T-cell (primary cell): ENCODE results near the gene MBOAT7. TPM values are rescaled to one million over a fixed set of nuclear protein-coding genes. Genes with fewer than 3 reads are reported as not detected.

Experiments
- ATAC-seq, 4 experiments: fragments of 200-7000 bp in 3 of 4; fragments of 150-1000 bp in 1 of 4; cut with Tn5 transposase; replicated peaks in 1 of 4; 1 replicate in 3 of 4; 2 replicates in 1 of 4; pipeline ENCODE4 v1.10.0; 2021; ENCODE audit warnings: moderate library complexity in 3 of 4, mild to moderate bottlenecking in 2 of 4, moderate number of reproducible peaks in 1 of 4
- CTCF ChIA-PET, 2 donors: fragments of 300-600 bp; sonication (Branson Sonifier 250); formaldehyde crosslinking; loops; one replicate each; lab custom pipeline; 2022; ENCODE audit warnings: antibody characterized with exemption in 2 of 2; lab: Charles Lee
- POLR2A ChIA-PET, 2 donors: fragments of 300-600 bp; sonication (Branson Sonifier 250); formaldehyde crosslinking; loops; one replicate each; lab custom pipeline; 2022; ENCODE audit warnings: antibody characterized with exemption in 2 of 2; lab: Charles Lee
- DNase-seq, 35 experiments: peaks; one replicate each; pipeline versions ENCODE4 v3.0.0 to v3.0.0-alpha.2; 2013 to 2023
- H3K27ac ChIP-seq: one replicate; pipeline ENCODE4 v1.5.1; 2013; ENCODE audit warnings: low read length
- H3K27me3 ChIP-seq, 2 experiments: replicated peaks in 1 of 2; 1 replicate in 1 of 2; 2 replicates in 1 of 2; pipeline versions ENCODE4 v1.6.1 to v1.7.0; 2013; ENCODE audit warnings: low read length in 1 of 2, mixed read lengths in 1 of 2; ENCODE audit not compliant: control insufficient read depth in 2 of 2, insufficient read depth in 2 of 2; ENCODE audit errors: extremely low read depth in 1 of 2
- H3K36me3 ChIP-seq, 2 donors: 1 replicate in 1 of 2; 2 replicates in 1 of 2; pipeline versions ENCODE4 v1.6.1 to v1.7.0; 2013; ENCODE audit warnings: low read length in 1 of 2; ENCODE audit not compliant: control insufficient read depth in 2 of 2, insufficient read depth in 1 of 2; ENCODE audit errors: extremely low read depth in 1 of 2
- H3K4me1 ChIP-seq, 2 experiments: 1 replicate in 1 of 2; 2 replicates in 1 of 2; pipeline versions ENCODE4 v1.6.1 to v1.7.0; 2013; ENCODE audit warnings: low read length in 2 of 2, mixed read lengths in 1 of 2; ENCODE audit not compliant: insufficient read depth in 2 of 2, control insufficient read depth in 1 of 2; ENCODE audit errors: extremely low read depth in 1 of 2
- H3K4me3 ChIP-seq, 2 donors: 1 replicate in 1 of 2; 2 replicates in 1 of 2; pipeline versions ENCODE4 v1.5.1 to v1.7.0; 2013; ENCODE audit warnings: mild to moderate bottlenecking in 2 of 2, low read length in 1 of 2, moderate library complexity in 1 of 2; ENCODE audit not compliant: control insufficient read depth in 1 of 2; ENCODE audit errors: extremely low read depth in 1 of 2
- H3K9me3 ChIP-seq: 2 replicates; pipeline ENCODE4 v1.7.0; 2013
- H3K27ac Mint-ChIP-seq, 2 donors: one replicate each; pipeline ENCODE4 v1.8.0; 2020 to 2021; ENCODE audit warnings: mild to moderate bottlenecking in 2 of 2, mixed read lengths in 2 of 2
- H3K27me3 Mint-ChIP-seq, 2 donors: one replicate each; pipeline ENCODE4 v1.8.0; 2021 to 2022; ENCODE audit warnings: mixed read lengths in 2 of 2
- H3K36me3 Mint-ChIP-seq: one replicate; pipeline ENCODE4 v1.8.0; 2021; ENCODE audit warnings: mixed read lengths
- H3K4me1 Mint-ChIP-seq, 3 donors: one replicate each; pipeline ENCODE4 v1.8.0; 2020 to 2022; ENCODE audit warnings: mixed read lengths in 3 of 3, mild to moderate bottlenecking in 1 of 3
- H3K4me3 Mint-ChIP-seq, 3 donors: one replicate each; pipeline ENCODE4 v1.8.0; 2020 to 2022; ENCODE audit warnings: mild to moderate bottlenecking in 3 of 3, mixed read lengths in 3 of 3, moderate library complexity in 3 of 3
- H3K9me3 Mint-ChIP-seq, 3 donors: one replicate each; pipeline ENCODE4 v1.8.0; 2020 to 2022; ENCODE audit warnings: mixed read lengths in 3 of 3
- WGBS: methylation state at CpG from one replicate; pipeline ENCODE4 v1.1.5; 2013; ENCODE audit warnings: missing lambda C conversion rate; ENCODE audit not compliant: insufficient coverage; 5-methylcytosine and 5-hydroxymethylcytosine counted together
- total RNA-seq, 35 experiments: library from RNA in 6 of 35; stranded (reverse) in 6 of 35; fragments of 120-200 nt in 1 of 35; gene quantifications; one replicate each; pipeline versions ENCODE4 v1.2.1 to v1.2.4 and lab custom pipeline; 2013 to 2026

The MBOAT7 gene
- total RNA-seq, 5 donors from 2014 or later (not counting 1 experiment from before 2014, with no cell fraction given), result 24.0 to 44.8 (median 38.9) TPM

DNA sequence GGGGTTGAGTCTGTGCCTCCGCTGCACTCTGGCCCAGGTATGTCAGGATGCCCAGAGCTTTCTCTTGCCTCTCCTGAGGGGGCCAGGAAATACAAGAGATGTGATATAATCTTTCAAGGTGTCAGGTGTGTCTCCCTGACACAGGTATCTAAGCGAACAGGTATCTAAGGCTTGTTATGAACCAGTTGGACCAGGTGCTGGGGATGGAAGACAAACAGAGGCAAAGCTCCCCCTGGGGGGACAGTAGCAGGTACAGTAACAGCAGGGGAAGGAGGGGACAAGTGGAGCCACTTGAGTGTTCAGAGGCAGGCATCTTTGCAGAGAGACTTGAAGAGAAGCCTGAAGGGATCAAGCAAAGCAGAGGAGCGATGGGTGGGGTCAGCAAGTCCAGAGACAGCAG, 32.4 kb downstream of the MBOAT7 start:
- POLR2A ChIA-PET, result no interaction called here
- no peaks in the 10 kb centered on the region for H3K9me3 ChIP-seq
- no peaks in the 10 kb centered on the region for H3K27me3 ChIP-seq

DNA sequence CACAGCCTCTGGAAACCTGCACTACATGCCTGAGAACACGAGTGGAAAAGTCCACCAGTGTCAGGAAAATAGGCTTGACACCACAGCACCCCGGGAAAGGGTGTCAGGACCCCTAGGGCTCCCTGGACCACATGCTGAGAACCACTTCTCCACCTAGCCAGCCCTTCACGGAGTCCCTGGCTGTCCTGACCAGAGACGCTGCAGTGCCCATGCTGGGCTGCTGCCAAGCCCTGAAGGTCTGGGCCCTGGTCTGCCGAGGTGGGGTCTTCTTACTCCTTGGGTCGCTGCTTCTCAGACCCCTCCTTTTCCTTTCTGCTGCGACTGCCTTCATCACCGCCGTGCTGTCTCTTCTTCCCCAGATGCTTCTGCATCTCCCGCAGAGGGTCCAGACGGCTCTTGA, 32.9 kb downstream of the MBOAT7 start:
- ATAC-seq (no peak), DNase-seq (no peak)
- no peaks in the 10 kb centered on the region for H3K27me3 Mint-ChIP-seq
- peak overlapping the region in 1 of 2 donors; percentile 66 for H3K27ac Mint-ChIP-seq
- H3K4me3 Mint-ChIP-seq, result peak overlapping the region in 1 of 3 donors; percentile 56
- H3K4me1 Mint-ChIP-seq, result peaks cover 57 to 68% (median 61%) of the 10 kb centered on the region in 3 donors
- ChIA-PET POLR2A (no interaction called here), CTCF (interaction anchor here in 1 of 2 donors (1.2 kb wide), 1 partner anchor 20 kb away, joined by 4 read pairs; the partner anchor contains the start of gene CNOT3)
- Histone ChIP-seq H3K36me3 (peaks cover 19 to 68% of the 10 kb centered on the region in 2 donors), H3K27me3 (no peaks in the 10 kb centered on the region), H3K4me1 (peaks cover 46 to 79% of the 10 kb centered on the region in 2 experiments), H3K27ac (no peak overlapping the region), H3K9me3 (no peaks in the 10 kb centered on the region), H3K4me3 (no peak overlapping the region)
- no peaks in the 10 kb centered on the region for H3K9me3 Mint-ChIP-seq
- peaks cover 44% of the 10 kb centered on the region for H3K36me3 Mint-ChIP-seq
- 93% methylated on average over 5 of the region's 11 CpGs for WGBS

More for the DNA sequence above, 32.4 kb downstream of the MBOAT7 start:
- ATAC-seq (no peak), DNase-seq (no peak)
- Mint-ChIP-seq H3K27ac (peak overlapping the region; percentile 40 to 66), H3K36me3 (peaks cover 40% of the 10 kb centered on the region), H3K9me3 (no peaks in the 10 kb centered on the region), H3K27me3 (no peaks in the 10 kb centered on the region), H3K4me3 (peak overlapping the region; percentile 26 to 56 (median 37)), H3K4me1 (peaks cover 59 to 71% (median 64%) of the 10 kb centered on the region in 3 donors)
- Histone ChIP-seq H3K4me1 (peaks cover 46 to 83% of the 10 kb centered on the region in 2 experiments), H3K36me3 (peaks cover 16 to 63% of the 10 kb centered on the region in 2 donors), H3K4me3 (no peak overlapping the region), H3K27ac (no peak overlapping the region)
- CTCF ChIA-PET, result interaction anchor here in 1 of 2 donors (1.2 kb wide), 1 partner anchor 20 kb away, joined by 4 read pairs; the partner anchor contains the start of gene CNOT3
- 96% methylated on average over 3 of the region's 3 CpGs for WGBS

DNA sequence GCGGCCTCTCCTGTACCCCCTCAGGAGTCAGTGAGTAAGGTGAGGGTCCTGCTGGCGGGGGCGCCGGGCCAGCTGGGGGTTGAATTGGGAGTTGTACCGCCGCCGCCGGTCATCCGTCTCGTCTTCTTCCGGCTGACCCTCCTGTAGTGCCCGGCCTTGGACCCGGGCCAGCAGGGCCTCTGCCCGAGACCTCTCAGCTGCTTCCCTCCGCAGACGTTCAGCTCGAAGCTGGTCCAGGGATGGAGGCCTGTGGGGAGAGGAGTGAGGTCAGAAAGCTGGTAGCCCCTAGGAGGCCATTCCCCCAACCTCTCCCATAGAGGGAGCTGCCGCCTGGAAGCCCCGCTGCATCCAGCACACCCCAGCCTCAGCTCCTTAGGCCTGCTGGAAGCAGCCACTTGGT, 33.7 kb downstream of the MBOAT7 start:
- peaks cover 46 to 75% of the 10 kb centered on the region in 2 experiments for H3K4me1 ChIP-seq
- peaks cover 49% of the 10 kb centered on the region for H3K36me3 Mint-ChIP-seq
- no peaks in the 10 kb centered on the region for H3K27me3 ChIP-seq
- ATAC-seq (no peak), DNase-seq (no peak)
- H3K4me3 Mint-ChIP-seq, result peak overlapping the region in 1 of 3 donors; percentile 40
- H3K4me3 ChIP-seq, result no peak overlapping the region
- WGBS, result 70% methylated on average over 2 of the region's 19 CpGs
- ChIA-PET POLR2A (interaction anchor here in 1 of 2 donors (0.5 kb wide), 1 partner anchor 285 kb away, joined by 3 read pairs; no protein-coding TSS in a partner anchor), CTCF (interaction anchor here in 1 of 2 donors (0.5 kb wide), 1 partner anchor 9 kb away, joined by 3 read pairs; no protein-coding TSS in a partner anchor)
- peaks cover 21 to 74% of the 10 kb centered on the region in 2 donors for H3K36me3 ChIP-seq
- no peak overlapping the region for H3K27ac ChIP-seq
- H3K27me3 Mint-ChIP-seq, result no peaks in the 10 kb centered on the region
- peaks cover 53 to 63% (median 56%) of the 10 kb centered on the region in 3 donors for H3K4me1 Mint-ChIP-seq
- H3K9me3 Mint-ChIP-seq, result no peaks in the 10 kb centered on the region
- no peaks in the 10 kb centered on the region for H3K9me3 ChIP-seq
- H3K27ac Mint-ChIP-seq, result no peak overlapping the region

DNA sequence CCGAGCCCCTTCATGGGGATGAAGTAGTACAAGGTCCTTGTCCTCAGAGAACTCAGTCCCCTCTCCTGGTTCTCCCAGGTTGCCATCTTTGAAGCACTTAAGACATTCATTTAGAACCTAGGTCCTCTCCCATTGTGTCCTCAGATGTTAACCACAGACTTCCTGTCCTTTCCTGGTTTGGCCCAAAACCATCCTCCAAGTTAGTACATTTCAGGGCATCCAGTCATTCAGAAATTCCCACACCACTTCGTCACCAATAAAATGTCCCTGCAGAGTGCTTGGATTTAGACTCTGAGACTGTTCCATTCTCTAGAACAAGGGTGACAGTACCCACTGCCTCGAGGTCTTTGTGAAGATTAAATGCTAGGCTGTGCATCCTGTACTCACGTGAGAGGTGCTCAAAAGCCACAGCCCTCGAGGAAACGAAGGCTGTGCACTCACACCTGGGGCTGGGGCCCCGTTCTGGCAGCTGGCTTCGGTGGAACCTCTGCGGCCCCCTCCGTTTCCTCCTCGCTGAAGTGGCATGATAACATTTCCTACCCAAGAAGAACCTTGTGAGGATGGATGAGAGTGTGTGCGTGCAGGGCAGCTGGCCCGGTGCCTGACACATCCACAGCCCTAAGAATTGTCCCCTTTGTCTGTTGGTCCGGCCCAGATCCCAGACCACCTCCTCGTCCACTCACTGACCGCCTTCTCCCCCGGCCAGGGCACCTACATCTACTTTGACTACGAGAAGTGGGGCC, 34.6 kb downstream of the MBOAT7 start:
- ChIA-PET CTCF (no interaction called here), POLR2A (no interaction called here)

DNA sequence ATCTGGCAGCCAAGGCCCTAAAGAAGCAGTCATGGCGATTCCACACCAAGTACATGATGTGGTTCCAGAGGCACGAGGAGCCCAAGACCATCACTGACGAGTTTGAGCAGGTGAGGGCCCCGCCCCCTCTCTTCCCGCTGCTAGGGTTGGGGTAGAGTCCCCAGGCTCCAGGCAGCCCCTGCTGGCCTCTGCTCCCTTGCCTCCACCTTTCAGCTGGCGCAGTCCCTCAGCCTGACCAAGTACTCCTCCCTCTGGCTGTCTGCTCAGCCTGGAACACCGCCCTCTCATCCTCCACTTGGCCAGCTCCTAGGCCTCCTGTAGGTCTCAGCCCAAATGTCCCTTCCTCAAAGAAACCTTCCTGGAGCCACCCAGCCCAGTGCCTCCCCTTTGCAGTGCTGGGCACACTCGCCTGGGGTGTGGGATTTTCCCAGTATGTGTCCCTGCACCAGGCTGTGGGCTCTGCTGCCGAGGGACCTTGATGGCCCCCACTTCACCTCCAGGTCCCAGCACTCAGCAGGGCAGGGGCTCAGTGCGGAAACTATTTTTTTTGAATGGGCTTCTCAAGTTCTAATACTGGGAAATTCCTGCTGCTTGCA, 35.6 kb downstream of the MBOAT7 start:
- ChIA-PET CTCF (no interaction called here), POLR2A (no interaction called here)
- Histone ChIP-seq H3K36me3 (peaks cover 35 to 89% of the 10 kb centered on the region in 2 donors), H3K4me1 (peaks cover 38 to 63% of the 10 kb centered on the region in 2 experiments), H3K9me3 (no peaks in the 10 kb centered on the region), H3K27ac (peak overlapping the region; percentile 24), H3K4me3 (no peak overlapping the region), H3K27me3 (no peaks in the 10 kb centered on the region)
- H3K36me3 Mint-ChIP-seq, result peaks cover 60% of the 10 kb centered on the region
- 89% methylated on average over 7 of the region's 10 CpGs for WGBS
- peaks cover 37 to 46% (median 43%) of the 10 kb centered on the region in 3 donors for H3K4me1 Mint-ChIP-seq
- no peaks in the 10 kb centered on the region for H3K9me3 Mint-ChIP-seq
- ATAC-seq (no peak), DNase-seq (no peak)
- peak overlapping the region in 1 of 3 donors; percentile 60 for H3K4me3 Mint-ChIP-seq
- H3K27me3 Mint-ChIP-seq, result no peaks in the 10 kb centered on the region
- peak overlapping the region; percentile 50 to 82 for H3K27ac Mint-ChIP-seq

More for the DNA sequence above, 34.6 kb downstream of the MBOAT7 start:
- Mint-ChIP-seq H3K9me3 (no peaks in the 10 kb centered on the region), H3K36me3 (peaks cover 53% of the 10 kb centered on the region), H3K27me3 (no peaks in the 10 kb centered on the region), H3K27ac (peak overlapping the region; percentile 50 to 82), H3K4me3 (peak overlapping the region in 2 of 3 donors; percentile 17 to 60), H3K4me1 (peaks cover 45 to 53% (median 47%) of the 10 kb centered on the region in 3 donors)
- DNase-seq, result peak in 33 of 35 experiments; percentile 39 to 77 (median 59)
- Histone ChIP-seq H3K36me3 (peaks cover 28 to 79% of the 10 kb centered on the region in 2 donors), H3K4me3 (peak overlapping the region in 1 of 2 donors; percentile 35), H3K27me3 (no peaks in the 10 kb centered on the region), H3K4me1 (peaks cover 41 to 67% of the 10 kb centered on the region in 2 experiments), H3K27ac (peak overlapping the region; percentile 36), H3K9me3 (no peaks in the 10 kb centered on the region)
- 29% methylated on average over 6 of the region's 18 CpGs for WGBS
- peak; percentile 2 to 24 (median 10) for ATAC-seq

DNA sequence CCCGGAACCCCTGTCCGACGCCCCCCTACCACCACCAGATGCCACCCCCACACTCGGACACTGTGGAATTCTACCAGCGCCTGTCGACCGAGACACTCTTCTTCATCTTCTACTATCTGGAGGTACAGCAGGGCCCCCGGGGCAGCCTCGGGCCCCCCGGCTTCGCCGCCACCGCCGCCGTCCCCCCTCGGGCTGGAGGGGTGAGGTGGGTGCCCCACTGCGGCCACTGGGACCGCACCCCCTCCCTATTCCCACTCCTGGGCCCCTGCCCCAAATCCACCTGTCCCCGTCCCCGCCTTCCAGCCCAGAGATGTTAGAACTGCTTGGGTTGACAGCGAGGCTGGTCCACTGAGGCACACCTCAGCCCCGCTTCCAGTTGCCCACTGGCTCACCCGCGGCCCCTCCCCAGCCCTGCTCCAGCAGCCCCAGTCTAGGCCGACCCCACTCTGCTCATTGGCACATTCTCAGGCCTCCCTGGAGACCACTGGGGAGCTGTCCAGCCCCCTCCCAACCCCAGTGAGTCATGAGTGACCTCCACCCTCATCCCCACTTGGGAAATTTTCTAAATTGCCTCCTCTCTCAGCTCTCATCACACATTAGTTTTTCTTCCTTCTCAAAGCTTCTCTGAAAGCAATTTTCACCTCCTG, 36.4 kb downstream of the MBOAT7 start:
- ATAC-seq, result no peak
- H3K9me3 Mint-ChIP-seq, result no peaks in the 10 kb centered on the region
- H3K9me3 ChIP-seq, result no peaks in the 10 kb centered on the region
- peak overlapping the region; percentile 12 to 44 for H3K27ac Mint-ChIP-seq
- peaks cover 30 to 55% of the 10 kb centered on the region in 2 experiments for H3K4me1 ChIP-seq
- H3K27me3 ChIP-seq, result no peaks in the 10 kb centered on the region
- no peaks in the 10 kb centered on the region for H3K27me3 Mint-ChIP-seq
- no peak overlapping the region for H3K4me3 ChIP-seq
- 98% methylated on average over 12 of the region's 25 CpGs for WGBS
- ChIA-PET CTCF (no interaction called here), POLR2A (no interaction called here)
- H3K36me3 ChIP-seq, result peaks cover 38 to 89% of the 10 kb centered on the region in 2 donors
- peaks cover 58% of the 10 kb centered on the region for H3K36me3 Mint-ChIP-seq
- peaks cover 29 to 38% (median 35%) of the 10 kb centered on the region in 3 donors for H3K4me1 Mint-ChIP-seq
- no peak overlapping the region for H3K4me3 Mint-ChIP-seq
- DNase-seq, result no peak
- H3K27ac ChIP-seq, result no peak overlapping the region
